HG03095 (cell line): ENCODE results near the gene ELFN1.

Experiments used
- ATAC-seq: cut with Tn5 transposase; IDR thresholded peaks from one replicate; pipeline ENCODE4 v1.9.1; 2021; ENCODE audit warnings: moderate library complexity; ENCODE audit not compliant: unreplicated experiment

The ELFN1 gene

DNA sequence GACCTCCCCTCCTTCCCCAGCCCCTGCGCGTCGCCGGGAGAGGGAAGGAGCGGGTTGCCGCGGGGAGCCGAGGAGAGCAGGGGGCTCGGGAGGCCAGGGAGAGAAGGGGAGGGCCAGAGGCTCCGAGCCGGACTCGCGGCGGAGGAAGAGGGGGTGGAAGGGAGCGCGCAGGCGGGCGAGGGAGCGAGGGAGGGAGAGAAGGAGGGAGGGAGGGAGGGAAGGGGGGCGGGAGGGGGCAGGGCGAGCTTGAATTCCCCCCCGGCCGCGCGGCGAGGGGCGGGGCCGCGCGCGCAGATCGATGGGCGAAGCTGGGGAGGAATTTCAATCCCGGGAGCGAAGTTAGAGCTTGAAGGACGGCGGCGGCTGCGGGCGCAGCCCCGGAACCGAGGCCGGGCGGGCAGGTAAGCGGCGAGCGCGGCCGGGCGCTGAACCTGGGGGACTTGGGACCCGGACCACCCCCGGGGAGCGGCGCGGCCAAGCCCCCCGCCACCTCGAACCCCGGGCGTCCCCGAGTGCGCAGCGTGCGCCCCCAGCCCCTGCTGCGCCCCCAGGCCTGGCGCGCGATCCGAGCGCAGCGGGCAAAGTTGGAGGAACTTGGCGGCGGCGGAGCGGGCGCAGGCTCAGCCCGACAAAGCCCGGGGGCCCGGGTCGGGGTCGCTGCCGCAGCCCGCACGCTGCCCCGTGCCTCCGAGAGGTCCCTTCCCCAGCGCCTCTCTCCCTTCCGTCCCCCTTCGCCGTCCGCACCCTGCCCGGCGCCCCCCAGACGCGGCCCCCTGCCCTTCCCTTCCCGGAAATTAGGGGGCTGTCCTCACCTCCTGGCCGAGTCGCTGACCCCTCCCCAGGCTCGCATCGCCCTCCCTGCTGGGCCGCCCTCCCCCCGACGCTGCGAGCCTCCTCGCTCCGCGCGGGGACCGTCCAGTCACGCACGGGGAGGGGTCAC is at the start of gene ELFN1:
Gene ELFN1 (plus strand): TSS at position 324 of the 940 bp plus-strand sequence. CDS start 74,320 bp downstream, outside the sequence.
- no peak for ATAC-seq

DNA sequence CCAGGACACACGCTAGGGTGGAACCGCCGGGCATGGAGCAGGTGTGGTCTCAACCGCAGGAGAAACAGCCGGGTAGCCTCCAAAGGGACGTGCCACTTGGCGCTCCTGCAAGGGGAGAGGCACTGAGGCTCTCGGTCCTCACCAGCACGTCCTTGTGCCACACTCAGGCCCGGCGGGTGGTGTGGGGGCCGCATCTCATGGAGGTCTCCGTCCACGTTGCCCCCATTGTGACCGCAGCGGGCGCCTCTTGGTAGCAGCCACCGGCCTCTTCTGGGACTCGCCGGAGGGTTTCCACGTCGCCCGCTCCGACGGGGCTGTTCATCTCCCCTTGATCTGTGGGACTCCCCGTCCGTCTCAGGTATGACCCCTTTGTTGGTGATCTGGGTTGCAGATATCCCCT is 49.2 kb upstream of the ELFN1 start:
- ATAC-seq, result no peak

DNA sequence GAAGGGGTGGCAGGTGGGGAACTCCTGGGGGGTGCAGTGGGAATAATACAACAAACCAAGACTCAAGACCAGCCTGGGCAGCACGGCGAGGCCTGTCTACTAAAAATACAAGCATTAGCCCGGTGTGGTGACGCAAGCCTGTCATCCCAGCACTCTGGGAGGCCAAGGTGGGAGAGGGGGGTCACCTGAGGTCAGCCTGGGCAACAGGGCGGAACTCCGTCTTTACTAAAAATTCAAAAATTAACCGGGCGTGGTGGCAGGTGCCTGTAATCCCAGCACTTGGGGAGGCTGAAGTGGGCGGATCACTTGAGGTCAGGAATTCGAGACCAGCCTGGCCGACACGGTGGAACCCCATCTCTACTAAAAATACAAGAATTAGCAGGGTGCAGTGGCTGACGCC is 48.4 kb upstream of the ELFN1 start:
- ATAC-seq, result no peak

DNA sequence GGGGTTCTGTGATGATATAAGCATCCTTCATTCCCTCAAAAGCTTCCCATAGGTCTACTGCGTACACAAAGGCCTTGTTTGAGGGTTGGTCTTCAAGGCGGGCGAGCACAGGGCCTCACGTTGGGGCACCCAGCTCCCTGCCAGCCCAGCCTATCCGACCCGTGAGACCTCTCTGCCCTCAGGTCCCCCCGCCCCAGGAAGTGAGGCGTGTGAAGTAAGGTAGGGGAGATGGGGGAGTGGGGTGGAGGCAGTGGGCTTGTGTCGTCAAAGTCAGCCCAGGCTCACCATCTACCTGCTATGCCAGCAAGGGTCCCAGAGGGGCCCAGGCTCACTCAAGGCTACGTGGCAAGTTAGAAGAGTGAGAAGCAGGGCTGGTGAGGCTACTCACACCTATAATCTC is 47.6 kb upstream of the ELFN1 start:
- ATAC-seq, result no peak

DNA sequence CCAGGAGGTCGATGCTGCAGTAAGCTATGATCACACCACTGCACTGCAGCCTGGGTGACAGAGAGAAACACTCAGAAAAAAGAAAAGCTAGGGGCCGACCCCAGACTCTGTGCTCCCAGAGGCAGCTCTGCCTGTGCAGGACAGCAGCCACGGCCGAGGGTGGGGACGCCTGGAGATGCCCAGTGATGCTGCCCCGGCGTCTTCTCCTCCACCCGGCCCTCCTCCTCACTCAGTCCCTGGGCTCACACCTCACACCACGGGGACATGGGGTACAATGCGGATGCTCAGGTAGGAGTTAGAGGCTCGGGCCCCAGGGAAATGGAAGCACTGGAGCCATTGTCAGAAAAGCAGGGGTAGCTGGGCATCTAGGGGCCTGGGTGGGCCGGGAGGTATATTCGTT is 46.3 kb upstream of the ELFN1 start:
- no peak for ATAC-seq

DNA sequence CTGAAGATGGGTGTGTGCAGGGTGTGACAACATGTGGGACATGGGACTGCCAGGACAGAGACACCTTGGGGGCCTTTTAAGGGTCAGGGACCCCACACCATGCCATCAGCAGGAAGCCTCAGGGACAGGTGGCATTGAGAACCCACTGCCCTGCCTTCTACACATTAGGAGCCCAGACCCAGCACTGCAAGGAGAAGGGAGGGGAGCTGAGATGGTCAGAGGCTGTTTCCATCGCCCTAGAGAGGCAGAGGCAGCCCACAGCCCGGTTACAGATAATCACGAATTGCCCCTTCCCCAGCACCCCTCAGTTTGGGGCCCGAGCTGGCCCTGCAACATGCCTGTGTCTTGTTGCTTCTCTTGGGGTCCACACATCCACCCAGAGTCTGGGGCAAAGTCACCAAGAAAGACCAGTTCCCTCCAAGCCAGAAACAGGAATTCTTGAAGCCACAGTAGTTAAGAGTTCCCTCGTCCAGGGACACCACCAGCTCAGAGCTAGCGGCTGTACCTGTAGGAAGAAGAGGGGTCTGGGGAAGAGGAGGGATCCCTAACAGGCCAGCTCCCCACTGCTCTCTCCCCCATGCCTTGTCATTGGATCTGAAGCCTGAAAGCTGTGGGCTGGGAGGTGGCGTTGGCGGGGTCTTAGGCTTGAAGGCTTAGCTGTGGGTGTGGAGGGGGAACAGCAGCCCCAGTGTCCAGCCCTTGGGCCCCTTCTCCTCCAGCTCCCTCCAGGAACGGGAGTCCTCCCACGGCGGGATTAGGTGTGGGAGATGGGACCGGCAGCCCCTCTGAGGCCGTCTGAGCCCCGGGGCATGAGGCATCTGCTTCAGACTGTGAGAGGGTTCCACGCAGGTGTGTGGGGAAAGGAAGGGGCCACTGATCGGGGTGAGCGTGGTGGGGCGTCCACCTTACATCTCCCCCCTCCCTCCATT is 44.8 kb upstream of the ELFN1 start:
- no peak for ATAC-seq

DNA sequence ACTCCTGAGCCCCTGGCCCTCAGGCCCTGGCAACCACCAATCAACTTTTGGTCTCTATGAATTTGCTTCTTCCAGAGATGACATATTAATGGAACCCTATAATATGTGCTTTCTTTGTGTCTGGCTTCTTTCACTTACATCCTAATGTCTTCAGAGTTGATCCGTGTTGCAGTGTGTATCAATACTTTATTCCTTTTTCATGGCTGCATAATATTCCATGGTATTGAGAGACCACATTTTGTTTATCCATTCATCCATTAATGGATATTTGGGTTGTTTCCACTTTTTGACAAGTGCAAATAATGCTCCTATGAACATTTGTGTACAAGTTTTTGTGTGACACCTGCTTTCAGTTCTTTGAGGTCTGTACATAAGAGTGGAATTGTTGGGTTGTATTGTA is 43.3 kb upstream of the ELFN1 start:
- ATAC-seq, result no peak

DNA sequence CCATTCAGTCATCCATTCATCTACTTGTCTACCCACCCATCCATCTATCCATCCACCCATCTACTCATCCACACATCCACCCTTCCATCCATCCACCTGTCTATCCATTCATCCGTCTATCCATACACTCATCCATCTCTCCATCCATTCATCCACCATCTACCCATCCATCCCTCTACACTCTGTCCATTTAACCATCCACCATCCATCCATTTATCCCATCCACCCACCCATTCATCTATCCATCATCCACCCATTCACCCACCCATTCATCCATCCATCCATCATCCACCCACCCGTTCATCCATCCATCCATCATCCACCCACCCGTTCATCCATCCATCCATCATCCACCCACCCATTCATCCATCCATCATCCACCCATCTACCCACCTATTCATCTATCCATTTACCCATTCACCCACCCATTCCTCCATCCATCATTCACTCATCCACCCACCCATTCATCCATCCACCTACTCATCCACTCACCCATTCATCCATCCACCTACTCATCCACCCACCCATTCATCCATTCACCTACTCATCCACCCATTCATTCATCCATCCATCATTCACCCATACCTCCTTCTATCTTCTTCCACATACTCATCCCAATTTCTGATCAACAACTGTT is 39.3 kb upstream of the ELFN1 start:
- ATAC-seq, result no peak

DNA sequence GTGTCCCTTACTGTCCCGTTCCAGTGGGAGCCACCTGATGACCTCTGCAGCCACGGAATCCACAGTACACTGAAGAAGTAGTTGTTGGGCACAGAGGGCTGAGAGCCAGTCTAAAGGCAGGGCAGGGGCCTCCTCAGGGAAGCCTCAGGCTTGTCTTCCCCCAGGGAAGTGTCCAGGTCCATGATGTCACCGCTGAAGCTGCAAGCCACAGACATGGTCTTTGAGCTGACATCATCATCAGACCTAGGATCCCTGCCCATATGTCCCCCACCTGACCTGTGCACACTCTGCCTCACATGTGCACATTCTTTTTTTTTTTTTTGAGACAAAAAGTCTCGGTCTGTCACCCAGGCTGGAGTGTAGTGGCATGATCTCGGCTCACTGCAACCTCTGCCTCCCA is 38.4 kb upstream of the ELFN1 start:
- ATAC-seq, result no peak

DNA sequence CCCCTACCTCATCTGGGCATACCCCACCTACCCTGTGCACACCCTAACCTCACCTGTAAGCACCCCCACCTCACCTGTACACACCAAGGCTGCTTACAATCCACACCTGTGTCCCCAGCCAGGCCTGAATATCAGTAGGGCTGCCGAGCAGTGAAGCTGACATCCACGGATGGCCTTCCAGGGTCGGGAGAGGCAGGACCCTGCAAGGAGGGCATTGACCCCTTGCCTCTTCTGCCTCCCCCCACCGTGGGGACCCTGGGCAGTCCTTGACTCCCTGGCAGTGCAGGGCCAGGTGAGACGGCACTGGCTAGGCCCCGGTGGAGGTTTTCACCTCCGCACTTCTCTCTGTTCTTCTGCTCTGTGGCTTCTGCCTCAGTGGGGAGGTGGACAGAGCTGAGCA is 37.6 kb upstream of the ELFN1 start:
- ATAC-seq, result no peak

DNA sequence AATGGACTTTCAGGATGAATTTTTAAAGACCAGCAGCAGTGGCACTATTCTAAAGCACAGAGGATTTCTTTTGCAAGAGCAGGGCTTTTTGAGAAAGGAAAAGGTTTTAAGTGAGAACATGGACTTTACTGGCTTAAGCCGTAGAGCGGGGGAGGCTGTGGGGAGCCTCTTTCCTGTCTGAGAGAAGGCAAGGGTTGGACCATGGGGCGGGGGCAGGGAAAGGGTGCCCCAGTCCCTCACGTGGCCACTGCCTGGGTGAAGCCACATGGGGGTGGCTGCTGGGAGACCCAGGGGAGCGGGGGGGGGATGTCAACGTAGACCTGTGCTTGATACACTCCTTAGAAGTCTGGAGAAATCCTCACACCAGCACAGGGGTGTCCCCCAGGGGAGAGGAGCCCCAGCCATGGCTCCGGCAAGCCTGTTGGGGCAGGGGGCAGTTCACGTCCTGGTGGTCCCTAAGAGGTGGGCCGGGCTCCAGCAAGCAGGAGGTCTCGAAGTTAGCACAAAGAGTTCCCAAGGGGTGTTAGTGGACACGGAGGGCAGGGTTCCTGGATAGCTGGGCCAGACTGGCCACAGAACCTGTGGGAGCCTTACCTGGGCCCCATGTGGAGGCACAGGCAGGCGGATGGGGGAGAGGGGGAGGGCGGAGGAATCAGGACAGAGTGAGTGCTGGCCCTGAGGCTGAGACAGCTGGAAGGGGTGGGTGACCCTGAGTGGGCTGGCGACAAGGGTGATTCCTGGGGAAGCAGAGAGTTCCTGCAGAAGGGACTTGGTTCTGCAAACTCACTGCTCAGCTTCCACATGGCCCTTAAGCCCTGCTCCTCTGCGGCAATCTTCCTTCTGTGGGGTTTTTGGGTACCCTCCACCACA is 36.9 kb upstream of the ELFN1 start:
- no peak for ATAC-seq

DNA sequence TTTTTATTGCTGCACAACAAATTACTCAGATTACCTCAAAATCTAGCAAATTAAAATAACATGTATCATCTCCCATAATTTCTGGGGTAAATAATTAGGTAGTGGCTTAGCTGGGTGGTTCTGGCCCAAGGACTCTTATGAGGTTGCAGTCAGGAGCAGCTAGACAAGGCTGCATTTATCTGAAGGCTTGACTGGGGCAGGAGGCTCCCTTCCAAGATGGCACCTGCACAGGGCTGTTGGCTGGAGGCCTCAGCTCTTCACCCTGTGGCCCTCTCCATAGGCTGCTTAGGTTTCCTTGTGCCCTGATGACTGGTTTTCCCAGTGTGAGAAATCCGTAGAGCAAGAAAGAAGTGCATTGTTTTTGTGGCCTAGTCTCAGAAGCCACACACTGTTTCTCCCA is 34.7 kb upstream of the ELFN1 start:
- no peak for ATAC-seq

DNA sequence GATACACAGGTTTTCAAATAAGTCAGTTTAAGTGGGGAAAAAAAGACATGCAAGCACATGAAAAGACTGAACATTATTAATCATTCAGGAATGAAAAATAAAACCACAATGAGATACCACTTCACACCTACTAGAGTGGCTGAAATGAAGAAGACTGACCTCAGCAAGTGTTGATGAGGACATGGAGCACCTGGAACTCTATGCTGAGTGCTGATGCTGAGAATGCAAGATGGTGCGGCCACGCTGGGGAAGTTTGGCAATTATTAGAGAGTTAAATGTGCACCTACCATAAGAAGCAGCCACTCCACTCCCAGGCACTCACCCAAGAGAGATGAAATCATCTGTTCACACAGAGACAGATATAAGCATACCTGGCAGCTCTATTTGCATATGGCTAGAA is 32.9 kb upstream of the ELFN1 start:
- no peak for ATAC-seq

DNA sequence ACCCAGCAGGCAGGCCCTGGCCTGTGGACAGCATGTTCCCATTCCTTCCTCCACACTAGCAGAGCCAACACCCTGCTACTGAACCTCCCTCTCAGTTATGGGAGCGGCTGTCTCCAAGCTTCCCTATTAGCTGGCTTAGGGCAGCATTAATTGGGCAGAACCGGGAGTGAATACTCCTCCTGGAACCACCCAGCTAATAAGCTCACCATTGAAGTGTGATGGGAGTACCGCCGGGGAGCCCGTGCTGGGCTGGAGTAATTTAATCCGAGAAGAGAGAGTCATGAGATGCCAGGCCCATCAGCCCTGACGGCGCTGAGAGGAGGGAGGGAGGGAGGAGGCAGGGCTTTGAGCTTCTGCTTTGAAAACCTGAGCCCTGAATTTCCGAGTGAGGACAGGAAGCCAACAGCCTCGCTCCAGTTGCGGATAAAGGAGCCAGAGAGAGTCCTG is 31.8 kb upstream of the ELFN1 start:
- ATAC-seq, result no peak

DNA sequence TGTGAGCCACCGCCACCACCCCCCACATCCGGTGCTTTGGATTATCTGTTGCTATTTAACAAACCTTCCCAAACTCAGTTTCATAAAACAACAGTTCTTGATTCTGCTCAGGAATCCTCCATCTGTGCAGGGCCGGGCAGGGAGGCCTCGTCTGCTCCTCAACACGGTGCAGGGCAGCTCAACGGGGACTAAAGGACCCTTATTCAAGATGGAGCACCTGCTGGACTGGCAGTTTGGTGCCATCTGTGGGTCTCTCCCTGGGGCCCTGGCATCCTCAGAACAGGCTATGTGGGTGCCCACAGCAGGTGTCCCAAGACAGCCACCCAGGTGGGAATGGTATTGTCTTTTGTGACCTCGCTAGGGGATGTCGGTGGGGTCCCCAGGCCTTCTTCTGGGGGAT is 31.0 kb upstream of the ELFN1 start:
- ATAC-seq, result no peak

DNA sequence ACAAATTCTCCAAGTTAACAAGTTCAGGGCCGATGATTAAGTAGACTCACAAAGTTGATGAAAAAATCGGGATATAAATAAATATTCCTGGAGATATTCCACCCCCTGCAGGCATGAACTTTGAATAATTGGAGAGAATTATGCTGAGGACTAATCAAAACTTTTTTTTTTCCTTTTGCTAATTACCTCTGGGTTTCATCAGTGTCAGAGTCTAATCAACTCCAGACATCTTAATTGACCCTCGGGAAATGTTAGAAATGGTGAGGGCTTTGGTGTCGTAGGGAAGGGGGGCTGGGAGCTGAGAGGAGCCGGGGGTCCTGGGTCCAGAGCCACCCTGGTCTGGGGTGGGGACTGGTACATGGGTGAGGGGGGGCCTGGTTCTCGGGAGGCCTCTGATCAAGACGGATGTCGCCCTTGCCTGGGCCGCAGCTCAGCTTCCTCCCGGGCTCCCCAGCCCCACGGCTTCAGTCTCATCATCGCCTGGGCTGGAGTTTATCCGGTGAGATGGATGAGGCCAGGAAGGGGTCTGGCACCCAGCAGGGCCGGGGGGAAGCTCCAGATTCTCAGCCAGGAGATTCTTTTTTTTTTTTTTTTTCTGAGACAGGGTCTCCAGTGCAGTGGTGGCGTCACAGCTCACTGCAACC is 30.4 kb upstream of the ELFN1 start:
- no peak for ATAC-seq

DNA sequence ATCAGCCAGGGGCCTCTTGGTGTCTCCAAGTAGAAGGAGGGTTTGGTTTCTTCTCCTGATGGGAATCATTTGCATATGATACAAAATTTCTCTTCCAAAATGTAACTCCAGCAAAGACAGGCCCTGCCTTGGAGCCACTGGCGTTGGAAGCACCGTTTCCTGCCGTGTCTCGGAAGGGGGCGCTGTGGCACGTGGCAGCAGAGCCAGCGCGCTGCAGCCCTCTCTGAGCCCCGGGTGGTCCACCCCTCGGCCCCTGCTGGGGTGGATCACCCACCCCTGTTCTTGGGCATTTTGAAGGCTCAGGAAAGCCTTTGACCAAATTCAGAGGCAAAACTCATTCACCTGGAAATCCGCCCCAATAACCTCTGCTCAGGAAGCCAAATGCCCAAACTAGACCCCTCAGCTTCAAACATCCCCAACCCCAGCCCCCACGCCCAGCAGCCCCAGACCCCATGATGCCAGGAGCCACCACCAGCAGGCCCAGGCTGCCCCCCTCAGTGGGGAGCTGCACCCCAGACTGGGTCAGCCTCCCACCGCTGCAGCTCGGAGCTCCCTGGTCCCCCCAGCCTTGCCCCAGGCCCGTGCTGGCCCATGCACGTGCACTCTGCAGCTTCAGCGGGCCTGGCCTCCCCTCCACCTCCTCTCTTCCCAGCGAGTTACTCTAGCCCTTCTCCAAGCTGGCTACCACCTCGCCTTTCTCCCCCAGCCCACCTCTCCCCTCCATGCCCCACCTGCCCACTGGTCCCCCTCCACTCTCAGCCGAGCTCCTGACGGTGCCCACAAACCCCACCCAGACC is 29.5 kb upstream of the ELFN1 start:
- no peak for ATAC-seq

DNA sequence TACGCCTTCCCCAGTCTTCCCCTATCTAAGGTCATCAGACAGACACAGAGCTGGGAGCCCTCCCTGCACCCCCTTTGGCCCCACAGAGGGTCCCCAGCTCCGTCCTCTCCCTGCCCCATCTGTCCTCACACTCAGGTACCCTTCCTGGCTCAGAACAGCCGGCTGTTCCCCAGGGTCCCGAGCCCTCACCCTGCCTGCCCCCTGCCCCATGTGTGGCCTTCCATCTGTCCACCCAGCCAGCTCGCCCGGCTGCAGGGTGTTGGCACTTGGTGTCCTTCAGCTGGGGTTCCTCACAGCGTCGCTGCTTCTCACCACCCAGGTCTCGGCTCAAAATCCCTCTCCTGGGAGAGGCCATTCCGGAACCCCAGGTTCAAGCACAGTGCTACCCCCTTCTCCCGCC is 28.9 kb upstream of the ELFN1 start:
- no peak for ATAC-seq

DNA sequence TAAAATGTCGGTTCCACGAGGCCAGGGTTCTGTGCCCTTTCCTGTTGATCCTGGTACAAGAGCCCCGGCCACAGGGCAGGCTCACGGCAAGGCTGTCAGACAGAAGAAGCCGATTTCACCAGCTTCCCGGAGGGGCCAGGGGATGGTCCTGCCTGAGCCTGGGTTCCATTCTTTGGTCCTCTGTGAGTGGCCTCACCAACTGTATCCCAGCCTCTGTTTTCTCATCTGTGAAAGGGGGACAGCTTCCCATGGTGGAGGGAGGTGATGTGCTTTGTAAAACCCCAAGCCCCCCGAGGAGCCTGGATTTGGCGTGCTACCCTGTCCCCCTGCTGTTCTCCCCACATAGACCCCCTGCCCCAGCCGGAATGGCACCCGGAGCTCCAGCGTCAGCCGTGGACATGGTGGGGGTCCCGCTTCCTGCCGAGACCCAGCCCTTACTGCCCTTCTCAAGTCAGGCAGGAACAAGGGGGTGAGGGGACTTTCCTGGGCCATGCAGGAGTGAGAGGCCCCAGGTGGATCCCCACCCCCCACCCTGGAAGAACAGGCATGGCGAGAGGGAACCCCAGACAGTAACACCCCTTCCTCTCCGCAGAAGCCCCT is 28.3 kb upstream of the ELFN1 start:
- ATAC-seq, result no peak
